Ovary (tissue), 9 donors: Measurements from ENCODE around the gene GHITM. TPM values are rescaled to one million over a fixed set of nuclear protein-coding genes. Genes with fewer than 3 reads are reported as not detected.
"Not testable (repeated sequence)": the region's sequence is repeated elsewhere in the genome, so short reads cannot be mapped to it uniquely, and the experiment has no call there.

ENCODE experiments used
- DNase-seq, 5 donors: peaks; one replicate each; pipeline ENCODE4 v3.0.0-alpha.2; 2019 to 2020
- H3K27ac ChIP-seq, 2 donors: fragments of 200-600 bp; one replicate each; pipeline versions ENCODE4 v1.5.1 to v1.8.0; 2019 to 2022
- H3K27me3 ChIP-seq: fragments of 200-600 bp; one replicate; pipeline ENCODE4 v1.8.0; 2022
- H3K36me3 ChIP-seq: fragments of 200-600 bp; sonication (generic); one replicate; pipeline ENCODE4 v1.5.1; 2019
- H3K4me1 ChIP-seq: one replicate; pipeline ENCODE4 v1.8.1; 2013; ENCODE audit warnings: mild to moderate bottlenecking, moderate library complexity; ENCODE audit not compliant: insufficient read depth
- H3K4me3 ChIP-seq: fragments of 200-600 bp; sonication (generic); one replicate; pipeline ENCODE4 v1.5.1; 2017
- H3K9me3 ChIP-seq, 2 donors: fragments of 200-600 bp in 1 of 2; sonication (generic) in 1 of 2; one replicate each; pipeline versions ENCODE4 v1.5.1 to v1.8.1; 2013 to 2019; ENCODE audit warnings: mild to moderate bottlenecking in 1 of 2, moderate library complexity in 1 of 2
- CTCF ChIP-seq, 3 donors: fragments of 450-650 bp in 2 of 3; fragments of 200-600 bp in 1 of 3; IDR thresholded peaks; one replicate each; pipeline versions ENCODE4 v1.5.1 to v1.8.0; 2016 to 2022; ENCODE audit warnings: antibody characterized with exemption in 3 of 3, mild to moderate bottlenecking in 1 of 3
- EP300 ChIP-seq: sonication (generic); formaldehyde crosslinking; IDR thresholded peaks from one replicate; pipeline ENCODE4 v1.6.1; 2017; ENCODE audit warnings: antibody characterized with exemption
- POLR2A ChIP-seq: fragments of 450-650 bp; IDR thresholded peaks from one replicate; pipeline ENCODE4 v1.6.1; 2017; ENCODE audit warnings: antibody characterized with exemption, mild to moderate bottlenecking, moderate library complexity
- WGBS, 3 donors: extraction: QIAGEN DNeasy Blood & Tissue Kit in 1 of 3; methylation state at CpG; one replicate each; pipeline versions ENCODE4 v1.1.5 to v1.1.7; 2013 to 2017; 5-methylcytosine and 5-hydroxymethylcytosine counted together
- intact Hi-C, 4 donors: fragments of 100-400 bp; cut with DNase I; formaldehyde crosslinking; loops; one replicate each; pipeline versions ENCODE4 v1.11.0 to v1.15.1; 2022 to 2023
- polyA plus RNA-seq, 2 donors: library from polyadenylated mRNA; stranded (reverse); fragments of 200-250 nt in 1 of 2; fragments of 350-450 nt in 1 of 2; fragmentation: Illumina TruSeq in 1 of 2; extraction: RNeasy Lipid Tissue Mini Kit (QIAGEN cat#74804) in 1 of 2; gene quantifications; one replicate each; pipeline ENCODE4 v1.2.3, GENCODE V29; 2013 to 2014
- total RNA-seq, 7 donors: library from RNA; depleted of rRNA in 2 of 7; stranded (reverse); fragments of >200 nt in 2 of 7; fragmentation: NEBNext Ultra II Directional in 3 of 7; extraction: Animal tissue kit (Norgen Biotek cat#: 25700) in 3 of 7; gene quantifications; one replicate each; pipeline versions ENCODE4 v1.1.0 to v1.2.4, GENCODE V29; 2016 to 2023
- donor health status: DM: no; HTN: no; CAD: no; lungs with moderate emphysema.
- donor health status: DM: no; HTN: no; CAD: no.
- donor health status: Bipolar disorder and iron deficiency.
- donor health status: DM: yes; HTN: yes; CAD: no.
- donor health status: DM: no; HTN: no; CAD: no.
- donor health status: DM: yes; HTN: yes; CAD: no.

GHITM gene
- total and polyA plus RNA-seq, 9 donors: 82.5 to 190 (median 100) TPM

- H3K4me1 ChIP-seq: no peaks in the 10 kb centered on the region
- no peak for DNase-seq
- no peaks in the 10 kb centered on the region for H3K36me3 ChIP-seq
- intact Hi-C loops: no loop called here
- H3K27ac ChIP-seq: no peak overlapping the region
- H3K9me3 ChIP-seq: no peaks in the 10 kb centered on the region
- no peak for TF ChIP-seq POLR2A
- no peak for TF ChIP-seq CTCF (IDR thresholded peaks at IDR 0.05)
- no peak for TF ChIP-seq EP300
- no peak overlapping the region for H3K4me3 ChIP-seq
- H3K27me3 ChIP-seq: no peaks in the 10 kb centered on the region
- WGBS, 3 donors: 85 to 96% (median 89%) methylated on average over 4 of the region's 4 CpGs
Observed at GRCh38 chr10:84166620-84167288, 27.4 kb downstream of the GHITM start.

- H3K36me3 ChIP-seq, H3K27ac ChIP-seq, intact Hi-C loops, H3K4me3 ChIP-seq, H3K27me3 ChIP-seq, H3K4me1 ChIP-seq, DNase-seq, H3K9me3 ChIP-seq: not testable (repeated sequence)
- 77 to 87% (median 80%) methylated on average over 2 of the region's 2 CpGs for WGBS, 3 donors
Observed at GRCh38 chr10:84167289-84167653, 28.0 kb downstream of the GHITM start.

GRCh38 chr10:84168382-84168781 lies 29.1 kb downstream of the GHITM start:
- H3K9me3 ChIP-seq, H3K4me3 ChIP-seq, H3K27ac ChIP-seq, H3K36me3 ChIP-seq, H3K4me1 ChIP-seq, H3K27me3 ChIP-seq, intact Hi-C loops, DNase-seq: not testable (repeated sequence)
- 95 to 97% (median 97%) methylated on average over 10 of the region's 10 CpGs for WGBS, 3 donors

- 74 to 80% (median 79%) methylated on average over 2 of the region's 2 CpGs for WGBS, 3 donors
- H3K9me3 ChIP-seq, H3K27me3 ChIP-seq, H3K27ac ChIP-seq, H3K4me1 ChIP-seq, intact Hi-C loops, DNase-seq, H3K4me3 ChIP-seq, H3K36me3 ChIP-seq: not testable (repeated sequence)
Observed at GRCh38 chr10:84171237-84171636, 31.9 kb downstream of the GHITM start.

- H3K36me3 ChIP-seq, H3K4me3 ChIP-seq, H3K9me3 ChIP-seq, H3K27ac ChIP-seq, DNase-seq, H3K27me3 ChIP-seq, intact Hi-C loops, H3K4me1 ChIP-seq: not testable (repeated sequence)
- 84 to 90% (median 88%) methylated on average over 19 to 21 of the region's 21 CpGs for WGBS, 3 donors
Observed at GRCh38 chr10:84171700-84172466, 32.6 kb downstream of the GHITM start.

GRCh38 chr10:84172467-84173356 lies 33.4 kb downstream of the GHITM start:
- H3K27ac ChIP-seq: no peak overlapping the region
- no peak for DNase-seq
- H3K9me3 ChIP-seq: no peaks in the 10 kb centered on the region
- intact Hi-C loops: no loop called here
- H3K36me3 ChIP-seq: no peaks in the 10 kb centered on the region
- H3K4me3 ChIP-seq: no peak overlapping the region
- WGBS, 3 donors: 85 to 87% (median 87%) methylated on average over 9 of the region's 9 CpGs
- H3K27me3 ChIP-seq: no peaks in the 10 kb centered on the region
- no peaks in the 10 kb centered on the region for H3K4me1 ChIP-seq
- TF ChIP-seq EP300: no peak
- no peak for TF ChIP-seq CTCF (IDR thresholded peaks at IDR 0.05)
- TF ChIP-seq POLR2A: no peak
